ENCODE results near the gene CEP41. TPM values are rescaled to one million over a fixed set of nuclear protein-coding genes. Genes with fewer than 3 reads are reported as not detected.

The CEP41 gene
- total and polyA plus RNA-seq, 2 donors (not counting 3 experiments of a cell fraction or from before 2014, with no cell fraction given), result 19.5 to 26.8 TPM

GRCh38 chr7:130481898-130482297, 41.1 kb upstream of the CEP41 start:
- Histone ChIP-seq H3K4me2 (ENCODE audit: insufficient read depth, low read length) (no peak overlapping the region), H3K27me3 (ENCODE audit: control insufficient read depth in 2 of 2, insufficient read depth in 2 of 2, low read length in 2 of 2) (peaks cover 4 to 7% of the 10 kb centered on the region in 2 experiments), H4K20me1 (replicated peaks; ENCODE audit: control insufficient read depth, extremely low read depth, insufficient read depth, low read length) (no peaks in the 10 kb centered on the region), H3K9me3 (replicated peaks; ENCODE audit: control insufficient read depth, insufficient read depth, low read length) (no peaks in the 10 kb centered on the region), H3K9ac (replicated peaks; ENCODE audit: extremely low read depth, insufficient read depth, low read length) (no peak overlapping the region), H3K9me1 (replicated peaks; ENCODE audit: control insufficient read depth, extremely low read depth, insufficient read depth, low read length) (no peaks in the 10 kb centered on the region), H2AFZ (ENCODE audit: low read depth, low read length) (no peak overlapping the region), H3K27ac (ENCODE audit: insufficient read depth, low read depth, low read length) (no peak overlapping the region), H3K79me2 (ENCODE audit: control insufficient read depth, insufficient read depth, low read length) (no peaks in the 10 kb centered on the region), H3K36me3 (ENCODE audit: control insufficient read depth in 2 of 2, extremely low read depth in 1 of 2, insufficient read depth in 2 of 2, low read length in 2 of 2) (no peaks in the 10 kb centered on the region), H3K4me3 (replicated peaks in 1 of 3; ENCODE audit: insufficient read depth in 1 of 3, low read depth in 1 of 3, low read length in 3 of 3) (no peak overlapping the region), H3K4me1 (ENCODE audit: control insufficient read depth, extremely low read depth, insufficient read depth, low read length) (peaks cover 7% of the 10 kb centered on the region)
- FAIRE-seq (no peak), DNase-seq (ENCODE audit: low read depth, low spot score) (no peak)
- no peak for TF ChIP-seq FOS (IDR thresholded peaks at IDR 0.05; ENCODE audit: borderline replicate concordance, insufficient read depth, low read length)
- TF ChIP-seq EZH2 (IDR thresholded peaks at IDR 0.05; ENCODE audit: borderline replicate concordance, low read depth, low read length, severe bottlenecking), result no peak
- no peak for TF ChIP-seq JUN (IDR thresholded peaks at IDR 0.05; ENCODE audit: borderline replicate concordance, insufficient read depth, insufficient read length, low read depth)
- no peak for TF ChIP-seq GATA2 (IDR thresholded peaks at IDR 0.05; ENCODE audit: insufficient read depth, insufficient read length, low read depth, low read length)
- no peak for TF ChIP-seq POLR2A (IDR thresholded peaks at IDR 0.05; ENCODE audit: low read depth, low read length)
- no peak for TF ChIP-seq MAX (IDR thresholded peaks at IDR 0.05; ENCODE audit: insufficient read depth, insufficient read length)
- TF ChIP-seq MYC (IDR thresholded peaks at IDR 0.05; ENCODE audit: low read depth, low read length), result no peak
- TF ChIP-seq, protein P1, sequence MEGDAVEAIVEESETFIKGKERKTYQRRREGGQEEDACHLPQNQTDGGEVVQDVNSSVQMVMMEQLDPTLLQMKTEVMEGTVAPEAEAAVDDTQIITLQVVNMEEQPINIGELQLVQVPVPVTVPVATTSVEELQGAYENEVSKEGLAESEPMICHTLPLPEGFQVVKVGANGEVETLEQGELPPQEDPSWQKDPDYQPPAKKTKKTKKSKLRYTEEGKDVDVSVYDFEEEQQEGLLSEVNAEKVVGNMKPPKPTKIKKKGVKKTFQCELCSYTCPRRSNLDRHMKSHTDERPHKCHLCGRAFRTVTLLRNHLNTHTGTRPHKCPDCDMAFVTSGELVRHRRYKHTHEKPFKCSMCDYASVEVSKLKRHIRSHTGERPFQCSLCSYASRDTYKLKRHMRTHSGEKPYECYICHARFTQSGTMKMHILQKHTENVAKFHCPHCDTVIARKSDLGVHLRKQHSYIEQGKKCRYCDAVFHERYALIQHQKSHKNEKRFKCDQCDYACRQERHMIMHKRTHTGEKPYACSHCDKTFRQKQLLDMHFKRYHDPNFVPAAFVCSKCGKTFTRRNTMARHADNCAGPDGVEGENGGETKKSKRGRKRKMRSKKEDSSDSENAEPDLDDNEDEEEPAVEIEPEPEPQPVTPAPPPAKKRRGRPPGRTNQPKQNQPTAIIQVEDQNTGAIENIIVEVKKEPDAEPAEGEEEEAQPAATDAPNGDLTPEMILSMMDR (IDR thresholded peaks at IDR 0.05; ENCODE audit: extremely low read depth in 1 of 2, insufficient read depth in 1 of 2, low read depth in 1 of 2, low read length in 2 of 2), result no peak
- no peak for TF ChIP-seq POLR2AphosphoS5 (IDR thresholded peaks at IDR 0.05; ENCODE audit: insufficient read depth, low read depth, low read length)
- dilution Hi-C loops (cut with MboI; ENCODE audit: extremely low pct_ligation_motif_present, low sequenced_read_pairs), result no loop called here
- no TSS peak for BruUV-seq (replicated peaks)
- ChIA-PET POLR2A (no interaction called here), CTCF (no interaction called here)
- intact Hi-C loops (cut with micrococcal nuclease), result no loop called here

Measured in endothelial cell of umbilical vein (primary cell).